Measurements from ENCODE around the gene SLC5A10. TPM values are rescaled to one million over a fixed set of nuclear protein-coding genes. Genes with fewer than 3 reads are reported as not detected.

The SLC5A10 gene
- total RNA-seq, 1 experiment from 2014 or later, result not detected

GRCh38 chr17:18944646-18945045, 7.3 kb upstream of the SLC5A10 start:
- Histone ChIP-seq H2BK20ac (ENCODE audit: low read depth, low read length, poor library complexity, severe bottlenecking) (no peak overlapping the region), H3K79me1 (ENCODE audit: insufficient read depth, low read depth, low read length, poor library complexity, severe bottlenecking) (no peaks in the 10 kb centered on the region), H3K4me2 (ENCODE audit: insufficient read depth, insufficient read length, low read length) (no peak overlapping the region), H3K27me3 (ENCODE audit: insufficient read depth, low read length) (no peaks in the 10 kb centered on the region), H3K4ac (ENCODE audit: low read depth, low read length) (no peak overlapping the region), H3K27ac (ENCODE audit: insufficient read length, low read depth, low read length) (no peak overlapping the region), H3T11ph (ENCODE audit: low read length) (no peak overlapping the region), H4K8ac (replicated peaks; ENCODE audit: insufficient read length, low read depth, low read length) (no peak overlapping the region), H2BK12ac (ENCODE audit: insufficient read length, low read depth, low read length) (no peak overlapping the region), H4K20me1 (ENCODE audit: control insufficient read depth, insufficient read depth, insufficient read length) (no peaks in the 10 kb centered on the region), H2BK120ac (ENCODE audit: low read depth, low read length, poor library complexity, severe bottlenecking) (no peak overlapping the region), H4K5ac (ENCODE audit: insufficient read length, low read depth, low read length) (no peak overlapping the region), H3K23me2 (ENCODE audit: insufficient read length, low read depth, low read length, poor library complexity, severe bottlenecking) (no peaks in the 10 kb centered on the region), H2BK5ac (ENCODE audit: insufficient read length, low read length) (no peak overlapping the region), H4K91ac (ENCODE audit: insufficient read length, low read depth, low read length) (no peak overlapping the region), H3K9me3 (ENCODE audit: control insufficient read depth, low read depth, low read length) (no peaks in the 10 kb centered on the region), H3K23ac (ENCODE audit: insufficient read length, low read depth, low read length) (no peak overlapping the region), H3K56ac (ENCODE audit: insufficient read length, low read depth, low read length) (no peak overlapping the region), H3K18ac (ENCODE audit: insufficient read length, low read depth, low read length) (no peak overlapping the region), H3K14ac (ENCODE audit: insufficient read depth, low read length) (no peak overlapping the region), H2AK5ac (ENCODE audit: insufficient read length, low read length) (no peak overlapping the region), H3K4me1 (ENCODE audit: insufficient read depth, low read length) (no peaks in the 10 kb centered on the region), H2AFZ (ENCODE audit: low read length) (no peak overlapping the region), H2BK15ac (ENCODE audit: low read depth, low read length) (no peak overlapping the region), H3K79me2 (ENCODE audit: insufficient read depth, low read length) (no peaks in the 10 kb centered on the region), H3K9ac (ENCODE audit: extremely low read depth, insufficient read length, low read length) (no peak overlapping the region)
- Mint-ChIP-seq H3K9me3 (no peaks in the 10 kb centered on the region), H3K27ac (no peak overlapping the region), H3K27me3 (ENCODE audit: low read depth) (peaks cover 1% of the 10 kb centered on the region; the same call in 1 of the 2 replicates), H3K4me1 (peaks cover 4% of the 10 kb centered on the region in 2 experiments), H3K4me3 (no peak overlapping the region; a peak in 1 of 5 replicates), H3K36me3 (ENCODE audit: insufficient read depth in 1 of 3, low read depth in 3 of 3) (no peaks in the 10 kb centered on the region; a peak in 1 of 7 replicates)
- TF ChIP-seq, protein P1, sequence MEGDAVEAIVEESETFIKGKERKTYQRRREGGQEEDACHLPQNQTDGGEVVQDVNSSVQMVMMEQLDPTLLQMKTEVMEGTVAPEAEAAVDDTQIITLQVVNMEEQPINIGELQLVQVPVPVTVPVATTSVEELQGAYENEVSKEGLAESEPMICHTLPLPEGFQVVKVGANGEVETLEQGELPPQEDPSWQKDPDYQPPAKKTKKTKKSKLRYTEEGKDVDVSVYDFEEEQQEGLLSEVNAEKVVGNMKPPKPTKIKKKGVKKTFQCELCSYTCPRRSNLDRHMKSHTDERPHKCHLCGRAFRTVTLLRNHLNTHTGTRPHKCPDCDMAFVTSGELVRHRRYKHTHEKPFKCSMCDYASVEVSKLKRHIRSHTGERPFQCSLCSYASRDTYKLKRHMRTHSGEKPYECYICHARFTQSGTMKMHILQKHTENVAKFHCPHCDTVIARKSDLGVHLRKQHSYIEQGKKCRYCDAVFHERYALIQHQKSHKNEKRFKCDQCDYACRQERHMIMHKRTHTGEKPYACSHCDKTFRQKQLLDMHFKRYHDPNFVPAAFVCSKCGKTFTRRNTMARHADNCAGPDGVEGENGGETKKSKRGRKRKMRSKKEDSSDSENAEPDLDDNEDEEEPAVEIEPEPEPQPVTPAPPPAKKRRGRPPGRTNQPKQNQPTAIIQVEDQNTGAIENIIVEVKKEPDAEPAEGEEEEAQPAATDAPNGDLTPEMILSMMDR (conservative IDR thresholded peaks at IDR 0.05), result no peak
- no CpG with 5 or more reads among the region's 5 CpGs for WGBS (ENCODE audit: extremely low coverage, insufficient read length, low lambda C conversion rate)
- no peak for DNase-seq
